Cardiac fibroblast (primary cell): ENCODE measurements around the gene RPS26.
A peak's percentile ranks its signal among the peaks of the same experiment; 100 is the strongest.

Experiments used
- DNase-seq, 2 donors: peaks; one replicate each; pipeline versions ENCODE4 v3.0.0 to v3.0.0-alpha.2; 2010; ENCODE audit warnings: low read depth in 2 of 2
- H3K4me3 ChIP-seq, 2 donors: replicated peaks in 1 of 2; 1 replicate in 1 of 2; 2 replicates in 1 of 2; pipeline ENCODE4 v1.5.1; 2011; ENCODE audit warnings: low read depth in 2 of 2, low read length in 2 of 2, mild to moderate bottlenecking in 2 of 2, moderate library complexity in 1 of 2
- TF ChIP-seq, protein P1 (sequence below): IDR thresholded peaks from one replicate; pipeline ENCODE4 v1.5.1; 2011; ENCODE audit warnings: low read depth, mild to moderate bottlenecking, low read length, inconsistent platforms

RPS26 gene

GRCh38 chr12:56079723-56080555, 38.2 kb downstream of the RPS26 start, which contains the start of gene ERBB3:
Gene ERBB3, plus strand, starts transcription at chr12:56080165. Its CDS starts 136 bp downstream, at chr12:56080301.
- TF ChIP-seq, protein P1, sequence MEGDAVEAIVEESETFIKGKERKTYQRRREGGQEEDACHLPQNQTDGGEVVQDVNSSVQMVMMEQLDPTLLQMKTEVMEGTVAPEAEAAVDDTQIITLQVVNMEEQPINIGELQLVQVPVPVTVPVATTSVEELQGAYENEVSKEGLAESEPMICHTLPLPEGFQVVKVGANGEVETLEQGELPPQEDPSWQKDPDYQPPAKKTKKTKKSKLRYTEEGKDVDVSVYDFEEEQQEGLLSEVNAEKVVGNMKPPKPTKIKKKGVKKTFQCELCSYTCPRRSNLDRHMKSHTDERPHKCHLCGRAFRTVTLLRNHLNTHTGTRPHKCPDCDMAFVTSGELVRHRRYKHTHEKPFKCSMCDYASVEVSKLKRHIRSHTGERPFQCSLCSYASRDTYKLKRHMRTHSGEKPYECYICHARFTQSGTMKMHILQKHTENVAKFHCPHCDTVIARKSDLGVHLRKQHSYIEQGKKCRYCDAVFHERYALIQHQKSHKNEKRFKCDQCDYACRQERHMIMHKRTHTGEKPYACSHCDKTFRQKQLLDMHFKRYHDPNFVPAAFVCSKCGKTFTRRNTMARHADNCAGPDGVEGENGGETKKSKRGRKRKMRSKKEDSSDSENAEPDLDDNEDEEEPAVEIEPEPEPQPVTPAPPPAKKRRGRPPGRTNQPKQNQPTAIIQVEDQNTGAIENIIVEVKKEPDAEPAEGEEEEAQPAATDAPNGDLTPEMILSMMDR = peak; percentile 14
- peak within 1 kb of the TSS; percentile 53 to 59 for H3K4me3 ChIP-seq
- DNase-seq = peak; percentile 75 to 79

DNA sequence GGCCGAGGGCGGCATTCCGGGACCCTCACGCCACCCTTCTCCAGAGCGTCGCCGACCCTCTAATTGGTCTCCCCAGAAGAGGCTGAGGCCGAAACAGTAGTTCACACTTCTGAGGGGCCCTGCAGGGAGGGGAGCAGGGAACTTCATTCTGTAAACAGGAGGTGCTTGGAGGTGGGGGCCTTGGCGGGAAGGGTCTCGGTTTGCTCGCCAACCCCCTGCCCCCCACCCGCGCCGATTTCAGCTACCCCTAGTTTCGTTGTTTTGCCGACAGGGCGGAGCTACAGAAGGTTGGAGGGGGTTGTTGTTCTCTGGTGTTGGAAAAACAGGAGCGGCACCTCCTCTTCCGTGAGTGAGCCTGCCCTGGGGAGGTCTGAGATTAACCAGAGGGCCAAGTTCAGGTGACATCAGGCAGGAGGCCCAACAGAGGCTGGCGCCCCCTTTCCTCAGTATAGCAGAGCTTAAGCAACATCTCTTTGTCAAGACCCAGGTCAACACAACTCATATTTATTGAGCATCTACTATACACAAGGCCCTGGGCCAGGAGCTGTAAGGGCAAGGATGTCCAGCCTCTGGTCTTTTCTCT, 38.9 kb downstream of the RPS26 start:
- peak overlapping the region in 1 of 2 donors; percentile 59 for H3K4me3 ChIP-seq
- TF ChIP-seq, protein P1 = no peak
- DNase-seq = no peak

DNA sequence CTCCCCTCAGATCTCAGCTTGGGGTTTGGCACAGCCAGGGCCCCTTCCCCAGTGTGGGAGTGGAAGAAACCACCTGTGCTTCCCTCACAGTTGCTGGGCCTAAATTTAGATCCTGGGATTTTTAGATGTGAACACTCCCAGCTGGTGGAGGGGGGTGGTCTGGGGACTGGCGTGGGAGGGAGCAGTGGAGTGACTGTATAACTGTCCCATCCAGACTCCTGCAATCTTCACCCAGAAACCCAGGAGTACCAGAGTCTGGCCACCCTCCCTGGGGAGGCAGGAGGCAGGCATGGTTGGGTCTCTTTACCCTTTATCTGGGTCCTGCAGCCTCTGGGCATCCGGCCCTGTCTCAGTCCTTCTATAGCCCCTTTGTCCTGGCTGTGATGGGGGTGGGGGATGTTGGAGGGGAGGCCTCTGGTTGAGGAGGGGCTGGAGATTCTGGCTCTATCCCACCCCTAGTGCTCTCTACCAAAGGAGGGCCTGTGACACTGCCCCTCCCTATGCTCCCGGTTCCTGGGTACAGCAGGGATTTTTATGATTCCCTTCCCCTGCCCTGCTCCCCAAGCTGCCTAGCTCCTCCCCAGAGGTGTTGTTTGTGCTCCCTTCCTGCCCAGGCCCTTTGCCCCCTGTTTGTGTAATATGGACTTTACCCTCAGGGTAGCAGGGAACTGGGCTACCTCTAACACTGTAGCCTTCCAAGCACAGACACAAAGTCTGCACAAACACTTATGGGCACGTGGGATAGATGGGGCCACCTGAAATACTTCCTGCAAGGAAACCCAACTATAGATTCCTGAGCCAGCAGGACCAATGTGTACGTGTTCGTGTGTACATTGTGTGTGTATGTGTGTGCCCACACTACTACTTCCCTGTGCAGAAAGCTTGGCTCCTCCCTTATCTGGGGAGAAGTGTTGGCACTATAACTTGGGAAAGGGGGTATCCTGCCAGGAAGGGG, 40.0 kb downstream of the RPS26 start:
- TF ChIP-seq, protein P1 = no peak
- no peak for DNase-seq
- H3K4me3 ChIP-seq = no peak overlapping the region

GRCh38 chr12:56082382-56082781, 40.7 kb downstream of the RPS26 start:
- no peak for DNase-seq
- H3K4me3 ChIP-seq = no peak overlapping the region
- TF ChIP-seq, protein P1 = no peak

DNA sequence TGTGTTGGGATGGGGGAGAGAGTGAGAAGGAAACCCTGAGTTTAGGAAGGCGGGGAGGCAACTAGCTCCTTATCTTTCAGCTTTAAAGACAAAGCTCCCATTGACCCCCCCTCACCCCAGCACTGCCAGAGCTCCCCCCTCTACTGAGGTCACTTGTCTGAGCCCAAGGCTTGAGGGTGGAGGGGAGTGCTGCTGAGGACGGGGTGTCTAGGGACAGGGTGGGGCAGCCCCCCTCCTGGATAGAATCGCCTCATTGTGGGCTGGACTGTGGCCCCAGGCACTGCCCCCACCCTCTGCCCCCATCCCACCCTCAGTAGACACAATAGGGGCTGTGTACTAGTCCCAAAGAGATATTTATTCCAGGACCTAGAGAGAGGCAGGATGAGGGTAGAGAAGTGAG, 41.2 kb downstream of the RPS26 start:
- H3K4me3 ChIP-seq = no peak overlapping the region
- DNase-seq = no peak
- TF ChIP-seq, protein P1 = no peak

DNA sequence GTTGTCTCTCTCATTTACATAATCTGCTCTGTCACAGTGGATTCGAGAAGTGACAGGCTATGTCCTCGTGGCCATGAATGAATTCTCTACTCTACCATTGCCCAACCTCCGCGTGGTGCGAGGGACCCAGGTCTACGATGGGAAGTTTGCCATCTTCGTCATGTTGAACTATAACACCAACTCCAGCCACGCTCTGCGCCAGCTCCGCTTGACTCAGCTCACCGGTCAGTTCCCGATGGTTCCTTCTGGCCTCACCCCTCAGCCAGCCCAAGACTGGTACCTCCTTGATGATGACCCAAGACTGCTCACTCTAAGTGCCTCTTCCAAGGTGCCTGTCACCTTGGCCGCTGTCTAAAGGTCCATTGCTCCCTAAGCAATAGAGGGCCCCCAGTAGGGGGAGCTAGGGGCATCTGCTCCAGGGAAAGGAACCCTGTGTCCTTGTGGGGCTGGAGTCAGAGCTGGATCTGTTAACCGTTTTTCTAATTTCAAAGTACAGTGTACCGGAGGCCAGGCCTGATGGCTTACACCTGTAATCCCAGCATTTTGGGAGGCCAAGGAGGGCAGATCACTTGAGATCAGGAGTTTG, 43.3 kb downstream of the RPS26 start:
- TF ChIP-seq, protein P1 = peak; percentile 53
- DNase-seq = peak in 1 of 2 donors; percentile 9
- no peak overlapping the region for H3K4me3 ChIP-seq
